Suppressor macrophage (primary cell): ENCODE data around the gene ARL15.

ENCODE experiments used
- DNase-seq, 4 experiments: peaks; one replicate each; pipeline ENCODE4 v3.0.0-alpha.2; 2020 to 2022

The ARL15 gene

DNA sequence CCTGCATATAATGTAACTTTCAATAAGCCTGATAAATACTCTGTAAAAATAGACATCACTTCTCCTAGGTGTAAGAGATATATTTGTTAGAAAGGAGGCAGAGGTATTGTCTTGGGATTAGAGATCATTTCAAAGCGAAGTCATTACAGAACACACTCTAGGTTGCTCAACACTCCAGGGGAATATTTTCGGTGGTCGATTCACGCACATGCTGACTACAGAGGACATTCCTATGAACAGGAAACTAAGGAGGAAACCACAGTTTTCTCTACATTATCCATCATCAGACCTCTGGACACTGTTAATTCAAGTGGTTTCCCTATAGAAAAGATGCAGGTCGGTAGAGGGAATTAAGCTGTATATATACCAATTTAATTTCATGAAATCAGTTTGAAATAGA lies 379.9 kb downstream of the ARL15 start:
- no peak for DNase-seq

DNA sequence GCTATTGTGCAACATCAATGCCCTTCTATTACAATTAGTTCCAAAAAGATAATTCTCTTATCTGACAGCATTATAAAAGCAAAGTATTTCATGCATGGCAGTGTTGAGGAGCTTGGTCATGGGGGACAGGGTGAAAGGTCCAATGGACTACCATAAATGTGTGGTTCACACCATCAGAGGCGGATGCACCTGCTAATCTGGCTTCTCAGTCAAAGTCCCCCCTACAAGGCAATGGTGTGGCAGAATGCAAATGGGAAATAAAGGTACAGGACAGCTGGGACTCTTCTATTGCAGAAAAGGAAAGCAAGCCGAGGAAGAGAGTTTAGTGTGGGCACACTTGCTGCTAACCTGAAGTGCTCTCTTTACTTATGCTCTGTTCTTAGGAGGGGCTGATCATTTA lies 380.8 kb downstream of the ARL15 start:
- no peak for DNase-seq

DNA sequence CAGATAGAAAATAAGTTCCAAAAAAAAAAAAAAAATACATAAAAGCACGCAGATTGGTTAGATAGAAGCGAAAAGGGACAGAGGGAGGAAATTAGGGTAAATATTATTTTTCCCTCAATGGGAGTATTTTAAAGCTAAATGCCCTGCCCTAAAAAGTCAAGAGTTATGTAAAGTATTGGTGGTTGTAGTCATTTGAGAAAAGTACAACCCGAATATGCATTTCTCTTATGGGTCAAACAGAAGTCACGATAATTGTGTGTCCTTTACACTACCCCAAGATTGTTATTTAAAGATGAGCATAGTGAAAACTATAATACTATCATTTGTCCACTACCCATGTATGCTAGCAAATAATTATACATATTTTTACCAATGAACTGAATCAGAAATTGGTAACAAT lies 381.2 kb downstream of the ARL15 start:
- no peak for DNase-seq

DNA sequence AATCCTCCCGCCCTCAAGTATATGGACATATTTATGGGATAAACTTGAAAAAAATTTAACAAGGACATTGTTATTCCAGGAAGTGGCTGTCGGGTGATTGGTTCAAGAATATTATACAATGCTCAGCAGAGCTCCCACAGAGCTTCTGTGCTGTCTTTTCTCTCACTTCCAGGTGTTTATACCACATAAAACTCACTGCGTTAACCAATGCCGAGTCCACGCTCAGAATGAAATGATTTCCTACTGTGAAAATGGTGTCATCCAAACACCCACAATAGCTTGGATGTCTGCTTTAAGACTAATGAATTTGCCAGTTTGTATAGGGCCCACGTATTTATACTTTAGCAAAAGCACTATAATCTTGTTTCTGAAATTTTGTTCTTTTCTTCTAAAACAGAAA lies 381.7 kb downstream of the ARL15 start:
- no peak for DNase-seq

DNA sequence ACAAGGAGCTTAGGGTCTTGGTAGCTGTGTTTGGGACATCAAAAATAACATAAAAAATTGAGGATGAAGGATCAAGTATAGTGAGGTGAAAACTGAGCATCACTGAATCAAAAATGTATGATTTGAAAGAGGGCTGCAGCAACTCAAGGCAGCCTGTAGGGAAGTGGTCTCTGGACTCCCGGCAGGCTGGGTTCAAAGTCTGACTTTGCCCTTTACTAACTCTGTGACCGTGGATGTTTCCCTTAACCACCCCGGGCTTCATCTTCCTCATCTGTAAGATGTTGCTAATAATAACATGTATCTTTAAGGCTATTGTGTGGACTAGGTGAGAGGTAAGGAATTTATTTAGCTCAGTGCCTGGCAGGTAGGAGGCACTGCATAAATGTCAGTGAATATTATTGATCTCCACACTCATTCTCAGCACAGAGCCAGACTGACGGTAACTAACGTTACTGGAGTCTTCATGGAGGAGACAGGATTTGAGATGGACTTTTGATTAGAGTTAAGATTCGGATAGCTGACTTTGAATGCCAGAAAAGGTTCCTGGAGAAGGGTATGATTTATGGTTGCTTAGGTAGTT lies 382.6 kb downstream of the ARL15 start:
- DNase-seq = no peak

DNA sequence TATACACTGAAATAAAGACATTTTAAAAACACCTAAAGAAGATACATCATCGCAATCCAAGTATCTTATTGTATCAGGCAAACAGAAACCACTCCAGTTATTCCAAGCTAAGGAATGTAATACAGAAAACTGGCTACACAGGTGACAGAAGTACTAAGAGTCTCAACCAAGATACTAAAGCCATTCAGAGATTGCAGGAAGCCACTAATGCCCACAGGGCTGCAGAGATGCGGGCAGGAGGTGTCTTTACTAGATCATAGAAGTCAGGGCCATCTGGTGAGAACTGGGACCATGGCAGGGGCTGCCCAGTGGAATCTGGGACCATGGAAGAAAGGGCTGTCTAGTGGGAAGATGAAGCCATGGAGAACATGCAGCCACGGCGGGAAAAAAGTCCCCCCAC lies 384.3 kb downstream of the ARL15 start:
- no peak for DNase-seq

DNA sequence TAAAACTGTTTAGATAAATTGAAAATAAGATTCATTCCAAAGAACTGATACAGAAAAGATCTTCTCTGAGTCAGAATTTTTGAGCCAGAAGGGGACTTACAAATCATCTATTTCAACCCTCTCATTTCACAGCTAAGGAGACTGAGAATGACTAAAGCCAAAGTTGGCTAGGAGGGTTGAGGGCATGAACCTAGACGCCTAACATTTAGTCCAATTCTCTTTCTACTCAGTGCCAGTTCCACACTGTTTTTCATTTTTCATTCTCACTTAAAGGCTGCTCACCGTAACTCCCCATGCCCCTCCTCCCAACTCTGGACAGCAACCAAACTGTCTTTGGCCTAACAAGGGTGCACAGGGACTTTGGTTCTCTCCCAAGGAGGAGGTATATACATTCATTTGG lies 386.0 kb downstream of the ARL15 start:
- DNase-seq = no peak

DNA sequence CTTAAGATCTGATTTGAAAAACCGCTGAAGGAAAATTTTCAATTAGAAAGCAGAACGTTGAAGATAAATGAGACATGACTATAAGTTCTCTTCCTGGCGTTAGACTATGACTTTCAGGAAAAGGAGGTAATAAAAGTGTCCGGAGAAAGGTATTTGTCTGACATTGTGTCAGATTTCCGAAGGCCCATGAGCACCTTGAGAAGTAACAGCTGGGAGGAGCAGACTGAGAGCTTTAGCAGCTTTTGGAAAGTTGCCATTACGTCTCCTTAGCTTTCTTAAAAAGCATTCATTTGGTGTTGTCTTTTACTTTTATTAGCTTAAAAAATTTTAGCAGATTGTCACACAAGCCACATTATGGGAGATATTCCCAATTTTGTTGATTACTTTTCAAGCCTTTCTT lies 386.4 kb downstream of the ARL15 start:
- DNase-seq = no peak

DNA sequence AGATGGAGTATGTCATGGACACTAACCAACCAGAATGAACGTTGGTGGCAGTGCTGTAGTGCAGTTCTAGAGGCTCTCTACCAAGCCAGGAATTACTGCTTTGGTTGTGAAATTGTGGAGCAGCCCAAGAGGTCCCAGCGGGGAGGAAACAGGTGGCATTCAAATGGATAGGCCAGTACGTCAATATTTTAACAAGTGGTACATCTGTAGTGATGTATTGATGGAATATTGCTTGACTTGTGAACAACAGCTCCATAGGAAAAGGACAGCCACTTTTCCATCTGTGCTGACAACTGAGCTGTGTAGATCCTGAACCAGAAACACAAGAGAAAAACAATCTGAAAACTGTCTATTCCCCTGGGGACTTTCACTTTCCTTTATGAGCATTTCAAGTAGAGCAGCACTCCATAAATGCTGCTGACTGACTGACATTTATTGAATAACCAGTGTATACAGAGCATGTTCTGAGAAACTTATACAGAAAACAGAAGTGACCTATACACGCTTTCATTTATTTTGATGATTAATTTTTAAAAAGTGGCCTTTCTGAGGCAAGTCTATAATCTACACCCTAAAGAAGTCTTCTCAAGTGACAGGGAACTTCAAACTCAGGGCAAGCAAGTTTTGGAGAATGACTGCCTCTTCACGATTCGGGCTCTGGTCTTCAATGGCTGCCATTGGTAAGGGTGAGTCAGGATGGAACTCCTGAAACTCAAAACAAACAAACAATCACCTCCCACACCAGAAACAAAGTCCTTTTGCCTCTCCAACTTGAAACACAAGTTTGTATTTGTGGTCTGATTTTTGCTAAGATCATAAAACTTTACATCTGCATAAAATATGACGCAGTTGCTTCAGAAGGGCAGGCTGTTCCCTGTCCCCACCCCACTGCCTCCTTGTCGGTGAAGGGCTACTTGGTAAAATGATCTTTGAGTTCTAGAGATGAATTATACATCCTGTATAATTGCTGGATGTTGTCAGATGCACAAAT lies 387.6 kb downstream of the ARL15 start:
- DNase-seq = no peak

DNA sequence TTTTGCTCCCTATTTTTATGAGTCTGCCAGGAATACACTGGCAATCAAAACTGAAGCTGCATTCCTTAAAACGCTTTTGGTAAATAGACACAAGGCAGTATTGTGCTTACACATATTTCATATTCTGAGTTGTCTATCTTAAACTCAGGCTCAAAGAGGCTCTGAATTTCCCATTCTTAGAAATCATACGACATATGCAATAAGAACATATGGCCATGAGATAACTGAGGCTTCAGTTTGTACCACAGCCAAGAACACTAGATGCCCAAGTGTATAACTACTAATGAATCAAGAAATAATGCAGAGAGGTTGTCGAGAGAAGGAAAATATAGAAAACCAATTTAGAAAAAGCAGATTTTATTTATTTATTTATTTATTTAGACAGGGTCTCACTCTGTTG lies 392.5 kb downstream of the ARL15 start:
- no peak for DNase-seq

DNA sequence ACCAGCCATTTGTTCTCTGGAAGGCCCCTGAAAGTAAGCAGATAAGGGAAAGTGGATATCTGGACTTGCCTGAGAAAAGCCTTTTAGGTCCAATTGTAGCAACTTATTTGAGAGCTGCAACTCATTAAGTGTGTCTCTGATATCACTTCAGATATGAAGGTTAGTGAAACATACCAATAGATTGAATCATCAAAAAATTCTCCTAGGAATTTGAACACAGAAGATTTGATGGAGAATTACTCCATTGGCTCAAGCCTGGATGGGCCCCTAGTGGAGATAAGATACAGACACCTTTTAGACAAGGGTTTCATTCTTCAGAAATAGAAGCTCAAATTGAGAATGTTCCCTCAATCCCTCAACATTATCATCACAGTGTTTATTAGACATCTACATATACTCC lies 393.3 kb downstream of the ARL15 start:
- DNase-seq = no peak

DNA sequence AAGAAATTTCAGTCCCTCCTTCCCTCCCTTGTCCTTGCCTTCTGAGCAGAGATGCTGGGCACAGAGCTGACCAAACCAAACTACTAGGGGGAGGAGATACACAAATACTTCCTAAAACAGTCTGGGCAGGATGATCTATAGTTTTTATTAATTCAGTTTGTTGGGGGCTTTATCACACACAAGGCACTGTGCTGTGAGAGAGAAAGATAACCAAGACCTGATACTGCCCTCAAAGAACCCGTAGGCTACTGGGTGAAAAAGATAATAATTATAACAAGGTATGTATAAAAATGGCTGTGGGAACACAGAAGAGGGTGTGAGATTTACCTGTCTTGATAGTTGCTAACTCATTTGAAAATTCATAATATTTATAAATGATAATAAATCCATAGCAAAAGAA lies 395.3 kb downstream of the ARL15 start:
- no peak for DNase-seq

DNA sequence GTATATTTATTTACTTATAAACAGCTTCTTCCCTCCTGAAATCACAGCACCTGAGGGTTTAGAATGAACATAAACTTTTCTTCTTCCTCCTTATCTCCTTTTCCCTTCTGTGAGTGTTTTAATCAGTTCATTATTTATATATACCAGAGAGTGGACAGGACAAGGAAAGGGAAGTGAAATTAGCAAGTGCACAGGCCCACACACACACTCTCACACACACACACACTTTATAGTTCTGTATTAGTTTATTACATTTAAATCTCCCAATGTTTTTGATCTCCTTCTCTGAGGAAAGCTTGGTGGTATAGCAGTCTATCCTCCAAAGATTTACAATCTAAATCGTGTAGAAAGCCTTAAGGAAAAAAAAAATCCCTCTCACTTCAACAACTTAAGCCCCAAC lies 396.4 kb downstream of the ARL15 start:
- peak; percentile 10 to 50 (median 22) for DNase-seq

DNA sequence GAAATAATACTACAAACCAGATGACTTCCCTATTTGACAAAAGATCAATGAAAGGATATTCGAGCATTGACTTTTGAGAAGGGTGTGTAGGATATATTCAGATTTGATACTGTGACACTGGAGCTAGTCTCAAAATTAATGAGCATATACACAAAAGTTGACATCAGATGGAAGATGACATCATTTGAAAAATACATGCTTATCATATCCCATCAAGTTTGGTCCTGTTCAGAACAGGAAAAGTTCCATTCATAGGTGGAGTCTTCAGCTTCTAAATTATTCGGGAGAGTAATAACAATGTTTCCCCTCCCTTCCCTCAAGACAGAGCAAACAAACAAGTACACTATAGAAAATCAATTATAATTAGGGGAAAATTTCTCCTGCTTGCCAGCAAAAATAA lies 401.6 kb downstream of the ARL15 start:
- no peak for DNase-seq

DNA sequence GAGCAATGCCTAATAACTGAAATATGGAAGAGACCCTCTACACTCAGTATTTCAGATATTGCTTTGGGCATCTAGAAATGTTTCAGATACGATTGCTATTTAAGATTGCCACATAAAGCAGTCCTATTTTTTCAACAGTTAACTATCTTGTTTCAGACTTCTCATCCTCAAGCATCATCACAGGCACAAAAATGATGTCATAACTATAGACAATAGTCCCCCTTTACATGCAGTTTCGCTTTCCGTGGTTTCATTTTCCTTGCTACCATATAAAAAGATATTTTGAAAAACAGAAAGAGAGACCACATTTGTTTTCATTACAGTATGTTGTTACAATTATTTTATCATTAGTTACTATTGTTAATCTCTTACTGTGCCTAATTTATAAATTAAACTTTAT lies 402.5 kb downstream of the ARL15 start:
- no peak for DNase-seq

DNA sequence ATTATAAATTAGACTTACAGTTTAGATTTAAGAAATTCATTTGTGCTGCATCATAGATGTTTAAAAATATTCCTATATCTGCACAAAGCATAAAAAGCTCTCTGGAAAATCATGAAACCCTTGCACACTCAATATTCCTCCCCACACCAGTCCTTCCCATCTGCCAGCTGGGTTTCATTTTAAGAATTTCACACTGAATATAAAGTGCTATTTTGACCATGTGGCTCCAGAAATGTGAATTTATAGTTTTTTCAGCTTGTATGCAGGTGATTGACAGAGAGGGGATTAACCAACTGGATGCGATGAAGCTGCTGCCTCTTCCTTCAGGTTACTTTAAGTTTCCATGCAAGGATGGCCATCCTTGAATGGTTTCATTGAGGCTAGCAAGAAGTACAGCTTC lies 403.6 kb downstream of the ARL15 start:
- no peak for DNase-seq

DNA sequence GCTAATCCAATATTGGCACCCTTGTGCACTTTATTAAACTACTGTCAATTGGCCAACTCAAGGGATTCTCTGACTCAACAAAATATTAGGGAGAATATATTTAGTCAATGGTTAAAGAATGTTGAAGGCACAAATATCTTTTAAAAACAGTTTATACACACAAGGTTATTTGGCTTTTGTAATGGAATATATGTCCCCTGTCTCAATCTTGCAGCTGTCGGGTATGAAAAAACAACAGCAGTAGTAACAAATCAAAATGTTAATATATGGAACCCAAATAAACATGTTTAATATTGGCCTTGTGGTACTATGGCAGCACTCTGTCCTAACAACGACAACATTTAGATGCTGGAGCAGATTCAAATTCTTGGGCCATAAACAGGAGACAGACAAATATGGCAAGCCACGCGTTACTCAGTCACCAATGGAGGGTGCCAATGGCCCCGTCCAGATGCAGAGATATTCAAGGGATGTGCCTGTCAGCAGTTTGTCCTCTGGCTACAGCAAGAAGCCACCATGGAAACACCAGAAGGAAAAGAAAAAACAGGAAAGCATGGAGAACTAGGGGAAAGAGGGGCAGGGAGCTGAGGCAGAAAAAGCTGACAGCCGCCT lies 408.0 kb downstream of the ARL15 start:
- DNase-seq = no peak

DNA sequence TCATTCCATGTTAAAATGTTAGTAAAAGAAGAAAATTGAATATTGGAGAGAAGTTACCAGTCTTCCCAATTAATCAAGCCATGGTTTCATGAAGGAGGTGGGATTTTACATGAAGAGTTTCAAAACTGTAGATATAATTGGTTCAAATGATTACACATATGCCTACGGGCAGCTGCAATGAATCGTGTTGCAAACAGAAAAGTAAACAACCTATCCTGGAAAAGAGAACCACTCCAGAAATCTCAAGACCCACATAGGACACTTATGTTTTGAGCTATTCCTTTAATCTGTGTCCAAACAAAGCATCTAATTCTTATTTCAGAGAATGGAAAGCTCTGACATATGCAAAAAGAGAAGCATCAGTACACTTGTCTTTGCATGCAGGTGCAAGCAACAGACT lies 409.7 kb downstream of the ARL15 start:
- no peak for DNase-seq

DNA sequence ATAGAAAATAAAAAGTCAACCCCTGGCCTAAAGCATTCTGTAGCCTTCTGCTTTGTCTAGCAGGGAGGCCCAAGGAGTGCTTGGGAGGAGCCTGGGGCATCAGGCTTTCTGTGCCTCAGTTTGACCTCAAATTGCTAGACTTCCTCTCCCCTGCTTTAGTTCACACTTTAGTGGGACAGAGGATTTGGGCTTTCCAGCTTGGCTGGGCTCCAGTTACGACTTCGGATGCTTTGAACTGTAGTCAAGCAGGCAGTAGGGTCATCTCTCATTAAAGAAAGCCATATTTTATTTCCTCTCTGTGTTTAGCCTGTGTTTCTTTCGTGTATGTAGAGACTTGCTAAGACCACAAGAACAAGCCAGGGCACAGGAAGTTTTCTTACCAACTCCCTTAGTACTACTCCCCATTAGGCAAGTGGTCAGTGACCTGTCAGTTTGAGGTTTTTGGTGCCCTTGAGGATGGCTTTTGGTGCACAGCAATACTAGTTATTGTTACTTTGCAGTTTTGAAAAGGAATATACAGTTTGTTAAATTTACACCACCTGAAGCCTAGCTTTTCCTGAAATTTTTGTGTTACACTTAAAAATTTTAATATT lies 415.2 kb downstream of the ARL15 start:
- DNase-seq = no peak

DNA sequence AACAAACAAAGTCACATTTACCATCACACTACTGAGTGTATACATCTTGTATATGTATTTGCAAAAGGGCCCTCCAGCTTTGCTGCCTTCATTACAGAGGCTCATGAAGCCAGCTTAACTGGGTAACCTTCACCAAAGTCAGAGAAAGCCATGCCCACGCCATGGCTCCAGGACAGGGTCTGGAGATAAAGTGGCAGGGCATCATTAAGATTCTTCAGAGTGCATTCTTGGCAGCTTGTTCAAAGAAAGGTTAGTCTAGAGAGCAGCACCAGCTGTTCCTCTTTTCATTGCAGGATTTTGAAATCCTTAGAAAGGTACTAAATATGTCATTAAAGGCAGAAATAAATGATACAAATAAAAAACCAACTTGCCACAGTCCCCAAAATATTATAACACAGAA lies 416.7 kb downstream of the ARL15 start:
- no peak for DNase-seq

DNA sequence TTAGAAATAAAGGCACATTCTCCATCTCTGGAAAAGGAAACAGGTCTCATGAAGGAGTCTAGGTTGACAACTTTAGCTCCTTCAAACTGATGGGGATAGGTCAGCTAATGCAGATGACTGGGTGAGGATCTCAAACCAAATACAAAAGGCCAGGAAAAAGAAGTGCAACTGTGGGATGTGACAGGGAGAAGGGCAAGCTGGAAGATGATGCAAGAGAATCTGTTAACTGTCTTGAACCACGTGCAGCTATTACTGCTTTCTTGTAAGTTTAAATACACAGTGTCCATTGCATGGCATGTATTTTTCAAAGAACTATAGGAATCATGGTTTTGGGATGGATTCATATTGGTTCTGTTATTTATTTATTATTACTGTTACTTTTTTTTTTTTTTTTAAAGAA lies 418.1 kb downstream of the ARL15 start:
- DNase-seq = peak in 1 of 4 experiments; percentile 4

DNA sequence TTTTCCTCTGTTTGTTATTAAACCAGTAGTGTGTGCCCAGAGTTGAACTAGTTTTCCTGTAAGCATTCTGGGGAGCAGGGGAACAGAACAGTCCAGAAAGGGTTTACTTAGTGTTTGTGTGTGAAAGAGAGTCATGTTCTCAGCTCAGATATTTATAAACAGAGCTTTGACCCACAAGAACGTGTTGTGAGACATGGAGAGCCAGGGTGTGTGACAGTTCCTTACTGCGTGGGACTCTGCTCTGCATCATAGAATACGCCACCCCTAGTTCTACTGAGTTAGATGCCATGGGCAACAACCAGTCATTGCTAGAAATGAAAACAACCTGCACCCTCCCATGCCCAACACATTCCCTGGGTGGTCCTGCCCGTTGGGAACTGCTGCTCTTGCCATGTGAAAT lies 419.2 kb downstream of the ARL15 start:
- DNase-seq = no peak

DNA sequence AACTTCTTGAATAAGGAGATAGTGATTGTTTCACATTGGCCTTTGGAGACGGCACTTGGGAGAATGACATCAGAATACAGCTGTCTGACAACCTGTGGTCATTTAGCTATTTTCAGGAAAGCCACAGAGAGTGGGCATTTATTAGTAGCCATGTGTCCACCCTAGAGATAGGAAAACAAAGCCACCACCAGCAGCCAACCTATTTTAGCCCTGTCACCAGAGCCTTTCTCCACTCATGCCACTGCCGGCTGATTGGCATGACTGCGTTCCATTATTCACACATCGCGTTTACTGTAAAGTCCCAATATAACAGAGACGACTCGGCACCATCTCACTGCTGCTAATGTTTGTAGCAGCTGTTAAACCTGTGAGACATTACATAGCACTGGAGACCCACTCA lies 419.9 kb downstream of the ARL15 start:
- no peak for DNase-seq

DNA sequence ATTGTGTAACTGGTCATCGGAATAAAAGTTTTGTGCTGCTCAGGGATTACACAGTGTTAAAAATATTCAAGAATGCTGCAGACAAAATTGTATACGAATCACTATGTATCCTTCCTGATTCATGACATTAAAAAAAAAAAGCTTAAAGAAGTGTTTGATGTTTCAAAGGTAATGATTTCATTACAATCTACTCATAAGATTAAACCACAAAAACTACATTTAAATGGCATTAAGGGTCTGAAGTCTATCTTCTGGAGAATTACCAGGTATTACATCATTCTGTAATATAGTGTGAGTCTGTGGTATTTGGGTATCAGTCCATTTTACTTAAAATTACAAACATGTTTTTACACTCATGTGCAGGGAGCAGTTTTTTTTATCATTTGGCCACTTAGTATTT lies 425.5 kb downstream of the ARL15 start:
- DNase-seq = no peak
